Measurements from ENCODE around the gene MAS1L. TPM values are rescaled to one million over a fixed set of nuclear protein-coding genes. Genes with fewer than 3 reads are reported as not detected.

MAS1L gene
- total and polyA plus RNA-seq, 2 donors from 2014 or later: not detected

DNA sequence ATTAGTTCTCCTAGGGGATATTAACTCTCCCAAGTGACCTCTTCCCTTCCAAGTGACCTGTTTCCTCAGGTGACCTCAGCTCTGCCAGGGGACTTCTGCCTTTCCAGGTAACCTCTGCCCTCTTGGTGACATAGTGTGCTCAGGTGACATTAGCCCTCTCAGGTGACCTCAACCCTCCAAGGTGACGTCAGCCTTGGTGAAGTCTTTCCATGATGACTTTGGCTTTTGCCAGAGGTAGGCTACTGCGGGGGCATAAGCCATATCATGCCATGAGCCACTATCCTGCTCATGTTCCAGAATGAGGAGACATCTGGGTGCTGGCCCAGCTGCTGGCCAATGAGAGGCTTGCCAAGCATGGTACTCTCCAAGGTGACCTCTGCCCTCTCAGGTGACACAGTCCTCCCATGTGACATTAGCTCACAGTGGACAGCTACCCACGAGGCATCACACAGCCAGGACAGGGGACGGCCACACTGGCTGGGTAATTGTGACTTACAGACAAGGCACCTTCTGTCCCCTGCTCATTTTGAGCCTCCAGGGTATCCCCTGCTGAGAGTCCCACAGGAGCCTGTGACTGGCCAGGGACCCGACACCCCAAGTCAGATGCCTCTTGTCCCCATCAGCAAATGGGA lies 40.7 kb upstream of the MAS1L start:
- FAIRE-seq: no peak
- H3K4me3 ChIP-seq (ENCODE audit: low read length in 3 of 3): no peak overlapping the region
- no peaks in the 10 kb centered on the region for H3K36me3 ChIP-seq (ENCODE audit: control insufficient read depth in 2 of 3, insufficient read depth in 3 of 3, low read length in 3 of 3)
- no peaks in the 10 kb centered on the region for H3K9me3 ChIP-seq (ENCODE audit: control insufficient read depth in 2 of 3, insufficient read depth in 1 of 3, low read length in 3 of 3)
- intact Hi-C loops (cut with DNase I): no loop called here
- TF ChIP-seq, protein P1, sequence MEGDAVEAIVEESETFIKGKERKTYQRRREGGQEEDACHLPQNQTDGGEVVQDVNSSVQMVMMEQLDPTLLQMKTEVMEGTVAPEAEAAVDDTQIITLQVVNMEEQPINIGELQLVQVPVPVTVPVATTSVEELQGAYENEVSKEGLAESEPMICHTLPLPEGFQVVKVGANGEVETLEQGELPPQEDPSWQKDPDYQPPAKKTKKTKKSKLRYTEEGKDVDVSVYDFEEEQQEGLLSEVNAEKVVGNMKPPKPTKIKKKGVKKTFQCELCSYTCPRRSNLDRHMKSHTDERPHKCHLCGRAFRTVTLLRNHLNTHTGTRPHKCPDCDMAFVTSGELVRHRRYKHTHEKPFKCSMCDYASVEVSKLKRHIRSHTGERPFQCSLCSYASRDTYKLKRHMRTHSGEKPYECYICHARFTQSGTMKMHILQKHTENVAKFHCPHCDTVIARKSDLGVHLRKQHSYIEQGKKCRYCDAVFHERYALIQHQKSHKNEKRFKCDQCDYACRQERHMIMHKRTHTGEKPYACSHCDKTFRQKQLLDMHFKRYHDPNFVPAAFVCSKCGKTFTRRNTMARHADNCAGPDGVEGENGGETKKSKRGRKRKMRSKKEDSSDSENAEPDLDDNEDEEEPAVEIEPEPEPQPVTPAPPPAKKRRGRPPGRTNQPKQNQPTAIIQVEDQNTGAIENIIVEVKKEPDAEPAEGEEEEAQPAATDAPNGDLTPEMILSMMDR (IDR thresholded peaks at IDR 0.05; ENCODE audit: borderline replicate concordance, extremely low read depth, insufficient read depth): no peak
- H3K4me1 ChIP-seq (ENCODE audit: control insufficient read depth in 2 of 3, insufficient read depth in 2 of 3, low read depth in 1 of 3, low read length in 3 of 3): no peaks in the 10 kb centered on the region
- no peak overlapping the region for H3K9ac ChIP-seq (ENCODE audit: low read length in 3 of 3)
- H3K27me3 ChIP-seq (ENCODE audit: control insufficient read depth, insufficient read depth, low read length): no peaks in the 10 kb centered on the region
- no peak for DNase-seq
- H3K27ac ChIP-seq (ENCODE audit: low read depth in 2 of 2, low read length in 2 of 2): no peak overlapping the region

DNA sequence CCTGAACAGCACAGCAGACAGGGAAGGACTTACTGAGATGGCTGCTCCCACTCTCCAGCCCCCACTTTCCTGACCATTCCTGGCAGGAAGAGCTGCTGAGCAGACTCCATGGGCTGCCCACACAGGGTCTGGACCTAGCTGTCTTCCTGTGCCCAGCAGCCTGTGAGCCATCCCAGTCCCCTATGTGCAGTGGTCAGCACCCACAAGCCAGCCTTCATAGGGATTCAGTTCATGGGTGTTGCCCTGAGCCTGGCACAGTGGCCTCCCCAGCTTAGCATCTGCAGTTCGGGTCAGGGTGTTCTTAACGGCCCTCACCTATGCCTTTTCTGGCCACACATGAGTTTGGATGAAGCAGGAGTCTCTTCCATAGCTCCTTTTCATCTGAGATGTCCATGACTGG lies 39.8 kb upstream of the MAS1L start:
- Histone ChIP-seq H3K27ac (ENCODE audit: low read depth in 2 of 2, low read length in 2 of 2) (no peak overlapping the region), H3K4me3 (ENCODE audit: low read length in 3 of 3) (no peak overlapping the region), H3K27me3 (ENCODE audit: control insufficient read depth, insufficient read depth, low read length) (no peaks in the 10 kb centered on the region), H3K9ac (ENCODE audit: low read length in 3 of 3) (no peak overlapping the region), H3K9me3 (ENCODE audit: control insufficient read depth in 2 of 3, insufficient read depth in 1 of 3, low read length in 3 of 3) (no peaks in the 10 kb centered on the region), H3K36me3 (ENCODE audit: control insufficient read depth in 2 of 3, insufficient read depth in 3 of 3, low read length in 3 of 3) (no peaks in the 10 kb centered on the region), H3K4me1 (ENCODE audit: control insufficient read depth in 2 of 3, insufficient read depth in 2 of 3, low read depth in 1 of 3, low read length in 3 of 3) (no peaks in the 10 kb centered on the region)
- intact Hi-C loops (cut with DNase I): no loop called here
- no peak for FAIRE-seq
- TF ChIP-seq, protein P1 (IDR thresholded peaks at IDR 0.05; ENCODE audit: borderline replicate concordance, extremely low read depth, insufficient read depth): no peak
- DNase-seq: no peak

DNA sequence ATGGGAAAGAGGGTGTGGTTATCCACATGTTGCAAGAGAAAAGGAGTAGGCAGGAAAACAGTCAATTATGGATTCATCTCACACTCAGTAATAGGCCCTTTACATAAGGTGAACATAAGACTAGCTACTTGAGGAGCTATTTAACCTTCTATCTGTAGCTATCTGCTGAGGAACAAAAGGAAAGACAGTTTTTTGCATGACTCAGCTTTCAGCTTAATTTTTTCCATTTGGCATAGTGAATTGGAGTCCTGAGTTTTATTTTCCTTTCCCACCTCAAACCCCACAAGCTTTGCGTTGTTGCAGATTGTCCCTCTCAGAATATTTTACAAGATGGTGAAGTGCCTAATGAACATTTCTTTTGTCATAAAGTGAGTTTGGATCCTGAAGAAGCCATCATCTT lies 39.4 kb upstream of the MAS1L start:
- no peak for FAIRE-seq
- no peak for DNase-seq
- Histone ChIP-seq H3K9me3 (ENCODE audit: control insufficient read depth in 2 of 3, insufficient read depth in 1 of 3, low read length in 3 of 3) (no peaks in the 10 kb centered on the region), H3K36me3 (ENCODE audit: control insufficient read depth in 2 of 3, insufficient read depth in 3 of 3, low read length in 3 of 3) (no peaks in the 10 kb centered on the region), H3K4me1 (ENCODE audit: control insufficient read depth in 2 of 3, insufficient read depth in 2 of 3, low read depth in 1 of 3, low read length in 3 of 3) (no peaks in the 10 kb centered on the region), H3K4me3 (ENCODE audit: low read length in 3 of 3) (no peak overlapping the region), H3K27me3 (ENCODE audit: control insufficient read depth, insufficient read depth, low read length) (no peaks in the 10 kb centered on the region), H3K27ac (ENCODE audit: low read depth in 2 of 2, low read length in 2 of 2) (no peak overlapping the region), H3K9ac (ENCODE audit: low read length in 3 of 3) (no peak overlapping the region)
- intact Hi-C loops (cut with DNase I): no loop called here
- TF ChIP-seq, protein P1 (IDR thresholded peaks at IDR 0.05; ENCODE audit: borderline replicate concordance, extremely low read depth, insufficient read depth): no peak

DNA sequence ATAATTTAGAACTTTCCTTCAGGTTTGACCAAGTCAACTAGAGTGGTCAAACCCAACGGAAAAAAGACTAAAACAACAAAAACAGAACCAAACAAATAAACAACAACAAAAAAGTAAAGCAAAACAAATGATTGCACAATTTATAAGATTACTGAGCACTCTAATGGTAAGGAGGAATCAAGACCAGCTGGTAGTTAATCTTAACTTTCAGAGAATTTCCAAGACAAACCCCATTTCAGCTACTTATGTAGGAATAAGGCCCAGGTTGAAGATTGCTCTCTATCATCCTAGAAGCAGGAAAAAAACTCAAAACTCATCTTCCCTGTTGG lies 37.5 kb upstream of the MAS1L start:
- intact Hi-C loops (cut with DNase I): no loop called here
- Histone ChIP-seq H3K27ac (ENCODE audit: low read depth in 2 of 2, low read length in 2 of 2) (no peak overlapping the region), H3K4me3 (ENCODE audit: low read length in 3 of 3) (no peak overlapping the region), H3K4me1 (ENCODE audit: control insufficient read depth in 2 of 3, insufficient read depth in 2 of 3, low read depth in 1 of 3, low read length in 3 of 3) (no peaks in the 10 kb centered on the region), H3K9ac (ENCODE audit: low read length in 3 of 3) (no peak overlapping the region), H3K9me3 (ENCODE audit: control insufficient read depth in 2 of 3, insufficient read depth in 1 of 3, low read length in 3 of 3) (no peaks in the 10 kb centered on the region), H3K27me3 (ENCODE audit: control insufficient read depth, insufficient read depth, low read length) (no peaks in the 10 kb centered on the region), H3K36me3 (ENCODE audit: control insufficient read depth in 2 of 3, insufficient read depth in 3 of 3, low read length in 3 of 3) (no peaks in the 10 kb centered on the region)
- DNase-seq (no peak), FAIRE-seq (no peak)
- TF ChIP-seq, protein P1 (IDR thresholded peaks at IDR 0.05; ENCODE audit: borderline replicate concordance, extremely low read depth, insufficient read depth): no peak

All from kidney (tissue), 14 donors.